A673 (cell line): Measurements from ENCODE around the gene RAP1GAP2. TPM values are rescaled to one million over a fixed set of nuclear protein-coding genes. Genes with fewer than 3 reads are reported as not detected.

ENCODE experiments used
- BruUV-seq: library from RNA; stranded (reverse); fragments of 400-500 nt; replicated peaks from 2 replicates; lab custom pipeline; 2021; lab: Mats Ljungman, UMichigan
- CTCF ChIA-PET: fragments of 300-600 bp; sonication (Branson Sonifier 250); formaldehyde crosslinking; loops from one replicate; lab custom pipeline; 2022; ENCODE audit warnings: antibody characterized with exemption; lab: Charles Lee
- POLR2A ChIA-PET: fragments of 300-600 bp; sonication (Branson Sonifier 250); formaldehyde crosslinking; loops from one replicate; lab custom pipeline; 2022; ENCODE audit warnings: antibody characterized with exemption; ENCODE audit not compliant: low non-redundant PET; lab: Charles Lee
- DNase-seq: peaks from one replicate; pipeline ENCODE4 v3.0.0-alpha.2; 2015; ENCODE audit warnings: low spot score
- H3K27ac ChIP-seq: fragments of 200-600 bp; sonication (generic); 2 replicates; pipeline ENCODE4 v1.5.1; 2016; ENCODE audit warnings: mixed run types, low read depth, mild to moderate bottlenecking, mixed read lengths, antibody characterized with exemption, low read length; ENCODE audit not compliant: poor library complexity, severe bottlenecking
- H3K27me3 ChIP-seq: fragments of 200-600 bp; sonication (generic); replicated peaks from 2 replicates; pipeline ENCODE4 v1.6.1; 2017; ENCODE audit warnings: mixed run types, low read depth, mild to moderate bottlenecking, mixed read lengths, antibody characterized with exemption, low read length; ENCODE audit not compliant: insufficient read depth, poor library complexity
- H3K36me3 ChIP-seq: fragments of 200-600 bp; sonication (generic); 2 replicates; pipeline ENCODE4 v1.6.1; 2016; ENCODE audit warnings: mixed run types, mild to moderate bottlenecking, mixed read lengths, antibody characterized with exemption, low read length; ENCODE audit not compliant: insufficient read depth, poor library complexity, severe bottlenecking
- H3K4me1 ChIP-seq: fragments of 200-600 bp; sonication (generic); 2 replicates; pipeline ENCODE4 v1.6.1; 2017; ENCODE audit warnings: mixed run types, mild to moderate bottlenecking, mixed read lengths, antibody characterized with exemption, low read length; ENCODE audit not compliant: insufficient read depth, poor library complexity, severe bottlenecking
- H3K4me3 ChIP-seq: fragments of 200-600 bp; sonication (generic); 2 replicates; pipeline ENCODE4 v1.5.1; 2016; ENCODE audit warnings: low read depth, mixed run types, mild to moderate bottlenecking, mixed read lengths, low read length; ENCODE audit not compliant: poor library complexity, severe bottlenecking
- H3K9me3 ChIP-seq: fragments of 200-600 bp; sonication (generic); 2 replicates; pipeline ENCODE4 v1.6.1; 2016; ENCODE audit warnings: mixed run types, low read depth, mild to moderate bottlenecking, mixed read lengths, antibody characterized with exemption, low read length; ENCODE audit not compliant: poor library complexity, severe bottlenecking
- EZH2 ChIP-seq: fragments of 200-600 bp; sonication (generic); IDR thresholded peaks from 2 replicates; pipeline ENCODE4 v1.6.1; 2017; ENCODE audit warnings: borderline replicate concordance, low read depth, mild to moderate bottlenecking, mixed read lengths, antibody characterized with exemption, low read length; ENCODE audit not compliant: poor library complexity, severe bottlenecking
- intact Hi-C: fragments of 100-400 bp; cut with micrococcal nuclease; formaldehyde crosslinking; loops from one replicate; pipeline ENCODE4 v1.10.0; 2022; ENCODE audit not compliant: unreplicated experiment
- total RNA-seq: library from RNA; stranded (reverse); gene quantifications from 2 replicates; pipeline ENCODE4 v1.2.3, GENCODE V29; 2021
- TF ChIP-seq, protein P1 (sequence below): fragments of 300-800, 200-600 bp; sonication (generic); conservative IDR thresholded peaks from 2 replicates; pipeline ENCODE4 v1.5.1; 2017; ENCODE audit warnings: low read depth, mild to moderate bottlenecking, antibody characterized with exemption, low read length, moderate library complexity, mixed read lengths

RAP1GAP2 gene
- total RNA-seq, 1 experiment from 2014 or later = 0.06 TPM

DNA sequence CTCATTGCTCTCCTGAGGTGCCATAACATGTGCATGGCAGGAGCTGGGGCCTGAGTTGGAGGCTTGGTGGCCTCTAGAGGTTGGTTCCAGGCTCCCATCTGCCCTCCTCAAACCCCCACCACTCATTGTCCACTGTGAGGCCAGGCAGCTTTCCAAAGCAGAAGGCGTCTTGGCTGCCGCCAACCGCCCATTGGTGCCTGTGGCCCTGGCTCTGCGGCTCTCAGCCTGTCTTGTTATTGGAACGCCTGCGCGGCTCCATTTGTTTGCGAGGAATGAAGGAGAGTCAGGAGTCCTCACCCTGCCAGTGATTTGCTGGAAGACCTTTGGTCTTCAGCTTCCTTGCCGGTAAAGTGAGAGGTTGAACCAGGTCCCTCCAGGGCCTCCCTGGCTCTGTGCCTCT lies 223.5 kb downstream of the RAP1GAP2 start:
- H3K9me3 ChIP-seq = peaks cover 13% of the 10 kb centered on the region
- no peak overlapping the region for H3K4me3 ChIP-seq
- H3K4me1 ChIP-seq = no peaks in the 10 kb centered on the region
- ChIA-PET CTCF (no interaction called here), POLR2A (no interaction called here)
- DNase-seq = no peak
- H3K27me3 ChIP-seq = no peaks in the 10 kb centered on the region
- no peak for TF ChIP-seq EZH2
- TF ChIP-seq, protein P1, sequence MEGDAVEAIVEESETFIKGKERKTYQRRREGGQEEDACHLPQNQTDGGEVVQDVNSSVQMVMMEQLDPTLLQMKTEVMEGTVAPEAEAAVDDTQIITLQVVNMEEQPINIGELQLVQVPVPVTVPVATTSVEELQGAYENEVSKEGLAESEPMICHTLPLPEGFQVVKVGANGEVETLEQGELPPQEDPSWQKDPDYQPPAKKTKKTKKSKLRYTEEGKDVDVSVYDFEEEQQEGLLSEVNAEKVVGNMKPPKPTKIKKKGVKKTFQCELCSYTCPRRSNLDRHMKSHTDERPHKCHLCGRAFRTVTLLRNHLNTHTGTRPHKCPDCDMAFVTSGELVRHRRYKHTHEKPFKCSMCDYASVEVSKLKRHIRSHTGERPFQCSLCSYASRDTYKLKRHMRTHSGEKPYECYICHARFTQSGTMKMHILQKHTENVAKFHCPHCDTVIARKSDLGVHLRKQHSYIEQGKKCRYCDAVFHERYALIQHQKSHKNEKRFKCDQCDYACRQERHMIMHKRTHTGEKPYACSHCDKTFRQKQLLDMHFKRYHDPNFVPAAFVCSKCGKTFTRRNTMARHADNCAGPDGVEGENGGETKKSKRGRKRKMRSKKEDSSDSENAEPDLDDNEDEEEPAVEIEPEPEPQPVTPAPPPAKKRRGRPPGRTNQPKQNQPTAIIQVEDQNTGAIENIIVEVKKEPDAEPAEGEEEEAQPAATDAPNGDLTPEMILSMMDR = no peak
- intact Hi-C loops = no loop called here
- no TSS peak for BruUV-seq
- no peaks in the 10 kb centered on the region for H3K36me3 ChIP-seq
- H3K27ac ChIP-seq = no peak overlapping the region

DNA sequence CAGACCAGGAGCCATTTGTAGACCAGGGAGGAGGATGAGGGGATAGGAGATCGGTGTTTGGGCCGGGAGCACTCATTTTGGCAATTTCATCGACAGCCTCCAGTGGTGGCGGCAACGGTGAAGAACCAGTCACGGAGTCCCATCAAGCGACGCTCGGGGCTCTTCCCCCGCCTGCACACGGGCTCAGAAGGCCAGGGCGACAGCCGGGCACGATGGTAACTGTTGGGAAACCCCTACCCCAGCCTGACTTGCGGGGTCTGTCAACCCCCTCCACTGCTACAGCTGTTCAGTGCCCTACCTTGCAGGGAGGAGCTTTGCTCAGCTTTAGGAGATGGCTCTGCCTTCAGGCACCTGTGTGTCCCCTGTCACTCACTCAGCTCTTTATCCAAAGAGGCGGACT lies 224.1 kb downstream of the RAP1GAP2 start:
- TF ChIP-seq EZH2 = no peak
- TF ChIP-seq, protein P1 = no peak
- Histone ChIP-seq H3K4me1 (no peaks in the 10 kb centered on the region), H3K27ac (no peak overlapping the region), H3K36me3 (no peaks in the 10 kb centered on the region), H3K9me3 (peaks cover 13% of the 10 kb centered on the region), H3K27me3 (no peaks in the 10 kb centered on the region), H3K4me3 (no peak overlapping the region)
- intact Hi-C loops = no loop called here
- BruUV-seq = no TSS peak
- no peak for DNase-seq
- ChIA-PET POLR2A (no interaction called here), CTCF (no interaction called here)

DNA sequence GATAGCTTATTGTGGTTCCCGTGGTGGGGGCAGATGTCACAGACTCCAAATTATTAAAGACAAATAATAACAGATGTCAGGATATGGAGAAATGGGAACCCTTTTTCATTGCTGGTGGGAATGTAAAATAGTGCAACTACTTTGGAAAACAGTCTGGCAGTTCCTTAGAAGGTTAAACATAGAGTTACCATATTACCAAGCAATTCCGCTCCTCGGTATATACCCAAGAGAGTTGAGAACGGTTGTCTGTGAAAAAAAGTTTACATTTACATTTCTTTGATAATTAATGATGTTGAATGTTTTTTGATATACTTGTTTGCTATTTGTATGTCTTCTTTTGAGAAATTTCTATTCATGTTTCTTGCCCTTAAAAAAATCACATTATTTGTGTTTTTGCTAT lies 226.0 kb downstream of the RAP1GAP2 start:
- H3K4me1 ChIP-seq = no peaks in the 10 kb centered on the region
- peaks cover 13% of the 10 kb centered on the region for H3K9me3 ChIP-seq
- ChIA-PET POLR2A (no interaction called here), CTCF (no interaction called here)
- no peak for DNase-seq
- H3K36me3 ChIP-seq = no peaks in the 10 kb centered on the region
- BruUV-seq = no TSS peak
- TF ChIP-seq EZH2 = no peak
- TF ChIP-seq, protein P1 = no peak
- H3K27ac ChIP-seq = no peak overlapping the region
- no peak overlapping the region for H3K4me3 ChIP-seq
- H3K27me3 ChIP-seq = no peaks in the 10 kb centered on the region
- intact Hi-C loops = no loop called here
